ENCODE data around the gene ACTR1A.

DNA sequence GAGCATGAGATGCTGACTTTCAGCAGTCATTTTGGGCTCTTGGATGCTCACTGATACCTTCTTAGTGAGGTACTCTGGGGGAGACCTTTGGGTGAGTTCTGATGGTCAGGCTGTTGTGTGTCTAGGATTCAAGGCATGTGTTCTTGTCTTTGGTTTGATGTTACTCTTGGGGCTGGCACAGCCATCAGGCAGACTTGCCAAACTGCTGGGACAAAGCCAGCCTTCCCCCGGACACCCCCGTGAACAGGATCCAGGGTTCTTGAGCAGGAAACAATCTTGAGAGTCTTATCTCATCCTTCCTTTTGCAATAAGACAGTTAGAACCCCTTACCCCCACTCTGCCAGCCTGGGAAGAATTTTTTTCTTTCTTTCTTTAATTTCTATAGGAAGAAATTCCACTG, 43.5 kb upstream of the ACTR1A start:
- TF ChIP-seq, protein P1, sequence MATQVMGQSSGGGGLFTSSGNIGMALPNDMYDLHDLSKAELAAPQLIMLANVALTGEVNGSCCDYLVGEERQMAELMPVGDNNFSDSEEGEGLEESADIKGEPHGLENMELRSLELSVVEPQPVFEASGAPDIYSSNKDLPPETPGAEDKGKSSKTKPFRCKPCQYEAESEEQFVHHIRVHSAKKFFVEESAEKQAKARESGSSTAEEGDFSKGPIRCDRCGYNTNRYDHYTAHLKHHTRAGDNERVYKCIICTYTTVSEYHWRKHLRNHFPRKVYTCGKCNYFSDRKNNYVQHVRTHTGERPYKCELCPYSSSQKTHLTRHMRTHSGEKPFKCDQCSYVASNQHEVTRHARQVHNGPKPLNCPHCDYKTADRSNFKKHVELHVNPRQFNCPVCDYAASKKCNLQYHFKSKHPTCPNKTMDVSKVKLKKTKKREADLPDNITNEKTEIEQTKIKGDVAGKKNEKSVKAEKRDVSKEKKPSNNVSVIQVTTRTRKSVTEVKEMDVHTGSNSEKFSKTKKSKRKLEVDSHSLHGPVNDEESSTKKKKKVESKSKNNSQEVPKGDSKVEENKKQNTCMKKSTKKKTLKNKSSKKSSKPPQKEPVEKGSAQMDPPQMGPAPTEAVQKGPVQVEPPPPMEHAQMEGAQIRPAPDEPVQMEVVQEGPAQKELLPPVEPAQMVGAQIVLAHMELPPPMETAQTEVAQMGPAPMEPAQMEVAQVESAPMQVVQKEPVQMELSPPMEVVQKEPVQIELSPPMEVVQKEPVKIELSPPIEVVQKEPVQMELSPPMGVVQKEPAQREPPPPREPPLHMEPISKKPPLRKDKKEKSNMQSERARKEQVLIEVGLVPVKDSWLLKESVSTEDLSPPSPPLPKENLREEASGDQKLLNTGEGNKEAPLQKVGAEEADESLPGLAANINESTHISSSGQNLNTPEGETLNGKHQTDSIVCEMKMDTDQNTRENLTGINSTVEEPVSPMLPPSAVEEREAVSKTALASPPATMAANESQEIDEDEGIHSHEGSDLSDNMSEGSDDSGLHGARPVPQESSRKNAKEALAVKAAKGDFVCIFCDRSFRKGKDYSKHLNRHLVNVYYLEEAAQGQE (IDR thresholded peaks at IDR 0.05; ENCODE audit: insufficient replicate concordance, low read depth), result no peak
- TF ChIP-seq, protein P2, sequence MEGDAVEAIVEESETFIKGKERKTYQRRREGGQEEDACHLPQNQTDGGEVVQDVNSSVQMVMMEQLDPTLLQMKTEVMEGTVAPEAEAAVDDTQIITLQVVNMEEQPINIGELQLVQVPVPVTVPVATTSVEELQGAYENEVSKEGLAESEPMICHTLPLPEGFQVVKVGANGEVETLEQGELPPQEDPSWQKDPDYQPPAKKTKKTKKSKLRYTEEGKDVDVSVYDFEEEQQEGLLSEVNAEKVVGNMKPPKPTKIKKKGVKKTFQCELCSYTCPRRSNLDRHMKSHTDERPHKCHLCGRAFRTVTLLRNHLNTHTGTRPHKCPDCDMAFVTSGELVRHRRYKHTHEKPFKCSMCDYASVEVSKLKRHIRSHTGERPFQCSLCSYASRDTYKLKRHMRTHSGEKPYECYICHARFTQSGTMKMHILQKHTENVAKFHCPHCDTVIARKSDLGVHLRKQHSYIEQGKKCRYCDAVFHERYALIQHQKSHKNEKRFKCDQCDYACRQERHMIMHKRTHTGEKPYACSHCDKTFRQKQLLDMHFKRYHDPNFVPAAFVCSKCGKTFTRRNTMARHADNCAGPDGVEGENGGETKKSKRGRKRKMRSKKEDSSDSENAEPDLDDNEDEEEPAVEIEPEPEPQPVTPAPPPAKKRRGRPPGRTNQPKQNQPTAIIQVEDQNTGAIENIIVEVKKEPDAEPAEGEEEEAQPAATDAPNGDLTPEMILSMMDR (IDR thresholded peaks at IDR 0.05; ENCODE audit: insufficient read depth, low read length), result no peak
